SK-N-SH treated with all-trans-retinoic acid at 6 μM for 48 hours (cell line): ENCODE results near the gene SMPDL3A.

Source experiments
- ATAC-seq: fragments of 200-7000 bp; cut with Tn5 transposase; 3 replicates; pipeline ENCODE4 v1.9.1; 2020; ENCODE audit warnings: mild to moderate bottlenecking, moderate library complexity
- ARNTL ChIP-seq: fragments of 450-650 bp; formaldehyde crosslinking; IDR thresholded peaks from 2 replicates; pipeline ENCODE4 v1.5.0; 2020; ENCODE audit warnings: low read depth, mild to moderate bottlenecking, moderate library complexity, borderline replicate concordance
- BACH2 ChIP-seq: fragments of 250-450 bp; sonication (Bioruptor Pico); IDR thresholded peaks from 2 replicates; pipeline ENCODE4 v1.9.0; 2021; ENCODE audit warnings: mild to moderate bottlenecking, borderline replicate concordance
- CREB5 ChIP-seq: fragments of 250-450 bp; sonication (Bioruptor Pico); IDR thresholded peaks from 2 replicates; pipeline ENCODE4 v1.5.1; 2020; ENCODE audit warnings: low read depth, mild to moderate bottlenecking, moderate library complexity
- CSDC2 ChIP-seq: fragments of 250-450 bp; sonication (Bioruptor Pico); IDR thresholded peaks from 2 replicates; pipeline ENCODE4 v1.5.0; 2020; ENCODE audit warnings: mild to moderate bottlenecking, moderate library complexity
- CSRNP3 ChIP-seq: fragments of 250-450 bp; sonication (Bioruptor Pico); IDR thresholded peaks from 2 replicates; pipeline ENCODE4 v1.5.1; 2021; ENCODE audit warnings: mild to moderate bottlenecking, moderate library complexity
- ESRRG ChIP-seq: fragments of 250-450 bp; sonication (Bioruptor Pico); IDR thresholded peaks from 2 replicates; pipeline ENCODE4 v1.6.1; 2021; ENCODE audit warnings: mild to moderate bottlenecking
- GLIS3 ChIP-seq: fragments of 250-450 bp; sonication (Bioruptor Pico); IDR thresholded peaks from 2 replicates; pipeline ENCODE4 v1.5.0; 2020; ENCODE audit warnings: mild to moderate bottlenecking, moderate library complexity
- OSR1 ChIP-seq: fragments of 250-450 bp; sonication (Bioruptor Pico); IDR thresholded peaks from 2 replicates; pipeline ENCODE4 v1.8.0; 2022; ENCODE audit warnings: moderate library complexity, mild to moderate bottlenecking, inconsistent platforms
- POU6F1 ChIP-seq: fragments of 250-450 bp; sonication (Bioruptor Pico); IDR thresholded peaks from 2 replicates; pipeline ENCODE4 v1.8.0; 2021; ENCODE audit warnings: low read depth, mild to moderate bottlenecking, moderate library complexity, borderline replicate concordance
- PPARA ChIP-seq: fragments of 250-450 bp; sonication (Bioruptor Pico); IDR thresholded peaks from 2 replicates; pipeline ENCODE4 v1.5.0; 2020; ENCODE audit warnings: mild to moderate bottlenecking, borderline replicate concordance
- RARB ChIP-seq: fragments of 250-450 bp; sonication (Bioruptor Pico); IDR thresholded peaks from 2 replicates; pipeline ENCODE4 v1.8.0; 2021; ENCODE audit warnings: mild to moderate bottlenecking, moderate library complexity
- SNAI2 ChIP-seq: fragments of 250-450 bp; sonication (Bioruptor Pico); IDR thresholded peaks from 2 replicates; pipeline ENCODE4 v1.5.0; 2020; ENCODE audit warnings: mild to moderate bottlenecking, moderate library complexity
- TCF4 ChIP-seq: fragments of 250-450 bp; sonication (Bioruptor Pico); IDR thresholded peaks from 2 replicates; pipeline ENCODE4 v1.8.0; 2021; ENCODE audit warnings: mild to moderate bottlenecking, moderate library complexity, borderline replicate concordance
- TOX ChIP-seq: fragments of 250-450 bp; sonication (Bioruptor Pico); IDR thresholded peaks from 2 replicates; pipeline ENCODE4 v1.8.0; 2021; ENCODE audit warnings: mild to moderate bottlenecking, moderate library complexity, borderline replicate concordance
- TSHZ2 ChIP-seq: fragments of 250-450 bp; sonication (Bioruptor Pico); IDR thresholded peaks from 2 replicates; pipeline ENCODE4 v1.5.0; 2020; ENCODE audit warnings: mild to moderate bottlenecking, moderate library complexity
- ZC3H10 ChIP-seq: fragments of 250-450 bp; sonication (Bioruptor Pico); IDR thresholded peaks from 2 replicates; pipeline ENCODE4 v1.5.1; 2021; ENCODE audit warnings: mild to moderate bottlenecking, moderate library complexity
- ZFP3 ChIP-seq: fragments of 250-450 bp; sonication (Bioruptor Pico); IDR thresholded peaks from 2 replicates; pipeline ENCODE4 v1.5.0; 2020; ENCODE audit warnings: mild to moderate bottlenecking, moderate library complexity
- ZFP30 ChIP-seq: fragments of 450-650 bp; formaldehyde crosslinking; IDR thresholded peaks from 2 replicates; pipeline ENCODE4 v1.5.0; 2022; ENCODE audit warnings: mild to moderate bottlenecking, moderate library complexity
- ZNF565 ChIP-seq: fragments of 450-650 bp; formaldehyde crosslinking; conservative IDR thresholded peaks from 2 replicates; pipeline ENCODE4 v1.5.0; 2020; ENCODE audit warnings: low read depth, mild to moderate bottlenecking, moderate library complexity
- ZNF70 ChIP-seq: fragments of 450-650 bp; formaldehyde crosslinking; IDR thresholded peaks from 2 replicates; pipeline ENCODE4 v1.5.0; 2020; ENCODE audit warnings: mild to moderate bottlenecking, moderate library complexity
- ZNF8 ChIP-seq: fragments of 450-650 bp; formaldehyde crosslinking; IDR thresholded peaks from 2 replicates; pipeline ENCODE4 v1.5.0; 2020; ENCODE audit warnings: mild to moderate bottlenecking, moderate library complexity
- TF ChIP-seq, protein P1 (sequence below): fragments of 250-450 bp; sonication (Bioruptor Pico); IDR thresholded peaks from 2 replicates; pipeline ENCODE4 v1.8.0; 2020; ENCODE audit warnings: mild to moderate bottlenecking, moderate library complexity, borderline replicate concordance

The SMPDL3A gene

DNA sequence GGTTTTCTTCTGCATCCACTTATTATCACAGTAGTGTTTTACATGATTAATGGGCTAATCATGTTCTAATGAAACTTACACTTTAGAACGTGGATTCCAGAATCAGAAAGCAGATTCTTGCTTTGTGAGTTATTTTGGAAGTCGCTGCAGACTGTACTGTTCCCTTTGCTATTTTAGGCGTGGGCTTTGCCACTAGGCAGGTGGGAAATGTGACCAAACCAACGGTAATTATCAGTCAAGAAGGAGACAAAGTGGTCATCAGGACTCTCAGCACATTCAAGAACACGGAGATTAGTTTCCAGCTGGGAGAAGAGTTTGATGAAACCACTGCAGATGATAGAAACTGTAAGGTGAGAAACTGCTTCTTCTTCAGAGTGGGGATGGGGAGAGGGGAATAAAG, 8.9 kb upstream of the SMPDL3A start:
- TF ChIP-seq SNAI2 (no peak), PPARA (no peak), TOX (CRISPR knock-in tag) (no peak), RARB (CRISPR knock-in tag) (no peak), CSDC2 (no peak), OSR1 (CRISPR knock-in tag) (no peak)
- TF ChIP-seq, protein P1, sequence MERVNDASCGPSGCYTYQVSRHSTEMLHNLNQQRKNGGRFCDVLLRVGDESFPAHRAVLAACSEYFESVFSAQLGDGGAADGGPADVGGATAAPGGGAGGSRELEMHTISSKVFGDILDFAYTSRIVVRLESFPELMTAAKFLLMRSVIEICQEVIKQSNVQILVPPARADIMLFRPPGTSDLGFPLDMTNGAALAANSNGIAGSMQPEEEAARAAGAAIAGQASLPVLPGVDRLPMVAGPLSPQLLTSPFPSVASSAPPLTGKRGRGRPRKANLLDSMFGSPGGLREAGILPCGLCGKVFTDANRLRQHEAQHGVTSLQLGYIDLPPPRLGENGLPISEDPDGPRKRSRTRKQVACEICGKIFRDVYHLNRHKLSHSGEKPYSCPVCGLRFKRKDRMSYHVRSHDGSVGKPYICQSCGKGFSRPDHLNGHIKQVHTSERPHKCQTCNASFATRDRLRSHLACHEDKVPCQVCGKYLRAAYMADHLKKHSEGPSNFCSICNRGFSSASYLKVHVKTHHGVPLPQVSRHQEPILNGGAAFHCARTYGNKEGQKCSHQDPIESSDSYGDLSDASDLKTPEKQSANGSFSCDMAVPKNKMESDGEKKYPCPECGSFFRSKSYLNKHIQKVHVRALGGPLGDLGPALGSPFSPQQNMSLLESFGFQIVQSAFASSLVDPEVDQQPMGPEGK (CRISPR knock-in tag): no peak
- ATAC-seq: no peak

DNA sequence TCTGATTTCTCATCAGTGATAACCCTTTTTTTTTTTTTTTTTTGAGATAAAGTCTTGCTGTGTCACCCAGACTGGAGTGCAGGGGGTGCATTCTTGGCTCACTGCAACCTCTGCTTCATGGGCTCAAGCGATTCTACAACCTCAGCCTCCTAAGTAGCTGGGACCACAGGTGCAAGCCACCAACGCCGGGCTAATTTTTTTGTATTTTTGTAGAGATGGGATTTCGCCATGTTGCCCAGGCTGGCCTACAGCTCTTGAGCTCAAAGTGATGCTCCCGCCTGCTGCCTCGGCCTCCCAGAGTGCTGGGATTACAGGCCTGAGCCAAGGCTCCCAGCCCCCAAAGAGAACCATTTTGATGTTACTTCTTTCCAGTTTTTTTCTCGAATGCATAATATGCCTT, 7.3 kb upstream of the SMPDL3A start:
- TF ChIP-seq ARNTL (CRISPR knock-in tag): no peak
- TF ChIP-seq SNAI2: no peak
- TF ChIP-seq ZFP30 (CRISPR knock-in tag): no peak
- TF ChIP-seq TSHZ2 (CRISPR knock-in tag): no peak
- TF ChIP-seq TCF4 (CRISPR knock-in tag): no peak
- no peak for TF ChIP-seq ZNF565
- no peak for ATAC-seq

DNA sequence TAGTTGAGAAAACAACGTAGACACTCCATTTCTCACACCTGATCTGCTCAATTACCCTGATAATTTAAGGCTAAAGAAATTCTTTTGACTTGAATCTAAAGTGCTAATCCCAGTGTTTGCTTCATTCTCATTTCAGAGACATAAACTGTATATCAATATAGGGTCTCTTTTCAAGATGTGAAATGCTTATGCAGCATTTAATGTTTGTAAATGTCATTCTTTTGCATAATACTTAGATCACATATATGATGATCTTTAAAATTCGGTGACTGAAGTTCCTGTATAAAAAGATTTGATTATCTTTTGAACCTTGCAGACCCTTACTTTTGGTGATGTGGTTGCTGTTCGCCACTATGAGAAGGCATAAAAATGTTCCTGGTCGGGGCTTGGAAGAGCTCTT, 5.7 kb upstream of the SMPDL3A start:
- no peak for ATAC-seq
- TF ChIP-seq POU6F1: no peak
- no peak for TF ChIP-seq CSRNP3 (CRISPR knock-in tag)
- no peak for TF ChIP-seq GLIS3 (CRISPR knock-in tag)
- TF ChIP-seq ZFP3 (CRISPR knock-in tag): no peak
- TF ChIP-seq BACH2: no peak
- TF ChIP-seq OSR1 (CRISPR knock-in tag): no peak
- no peak for TF ChIP-seq ZC3H10 (CRISPR knock-in tag)
- TF ChIP-seq RARB (CRISPR knock-in tag): no peak
- TF ChIP-seq ZNF8 (CRISPR knock-in tag): no peak
- no peak for TF ChIP-seq TCF4 (CRISPR knock-in tag)
- no peak for TF ChIP-seq TOX (CRISPR knock-in tag)
- TF ChIP-seq ZFP30 (CRISPR knock-in tag): no peak
- TF ChIP-seq ESRRG: no peak
- TF ChIP-seq ZNF70 (CRISPR knock-in tag): no peak
- TF ChIP-seq SNAI2: no peak
- TF ChIP-seq ARNTL (CRISPR knock-in tag): no peak
- TF ChIP-seq PPARA: no peak
- TF ChIP-seq ZNF565: no peak

DNA sequence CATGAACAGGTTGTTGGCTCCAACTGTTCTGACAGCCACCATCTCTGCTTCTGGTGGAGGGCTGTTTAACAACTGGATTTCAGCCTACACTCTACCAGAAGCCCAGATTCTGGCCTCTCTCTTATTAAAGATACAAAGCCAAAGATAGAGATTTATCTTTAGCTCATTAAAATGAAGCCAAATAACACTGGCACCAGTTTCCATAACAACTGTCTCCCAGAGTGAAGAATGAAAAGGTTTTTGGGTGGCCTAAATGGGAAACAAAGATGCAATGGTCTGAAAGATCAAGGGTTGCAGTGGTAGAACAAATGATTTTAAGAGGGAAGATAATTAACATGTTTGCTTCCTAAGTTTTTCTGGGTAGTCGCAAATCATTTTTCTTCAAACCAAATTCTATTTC, 3.2 kb upstream of the SMPDL3A start:
- no peak for ATAC-seq
- no peak for TF ChIP-seq SNAI2
- TF ChIP-seq ZFP3 (CRISPR knock-in tag): no peak
- no peak for TF ChIP-seq ZNF8 (CRISPR knock-in tag)
- TF ChIP-seq ZC3H10 (CRISPR knock-in tag): no peak
- no peak for TF ChIP-seq PPARA
- TF ChIP-seq CREB5: no peak
- TF ChIP-seq ARNTL (CRISPR knock-in tag): no peak
- TF ChIP-seq GLIS3 (CRISPR knock-in tag): no peak
- no peak for TF ChIP-seq TOX (CRISPR knock-in tag)
- TF ChIP-seq ZNF70 (CRISPR knock-in tag): no peak
- no peak for TF ChIP-seq BACH2
- no peak for TF ChIP-seq CSRNP3 (CRISPR knock-in tag)
- no peak for TF ChIP-seq TSHZ2 (CRISPR knock-in tag)
- TF ChIP-seq ZFP30 (CRISPR knock-in tag): no peak
